Lower lobe of right lung (tissue), 2 donors: Measurements from ENCODE around the gene TMEM45B. TPM values are rescaled to one million over a fixed set of nuclear protein-coding genes. Genes with fewer than 3 reads are reported as not detected.
A peak's percentile ranks its signal among the peaks of the same experiment; 100 is the strongest.
"Not testable (repeated sequence)": the region's sequence is repeated elsewhere in the genome, so short reads cannot be mapped to it uniquely, and the experiment has no call there.

Experiments used
- ATAC-seq, 2 donors: fragments of 200-7000 bp; cut with Tn5 transposase; one replicate each; pipeline ENCODE4 v1.9.1; 2020 to 2022; ENCODE audit warnings: mild to moderate bottlenecking in 2 of 2, moderate library complexity in 2 of 2
- DNase-seq: peaks from one replicate; pipeline ENCODE4 v3.0.0-alpha.2; 2020
- H3K27ac ChIP-seq: fragments of 200-600 bp; one replicate; pipeline ENCODE4 v1.8.0; 2022
- H3K27me3 ChIP-seq: fragments of 200-600 bp; one replicate; pipeline ENCODE4 v1.8.0; 2022; ENCODE audit warnings: low read depth
- H3K36me3 ChIP-seq: fragments of 200-600 bp; one replicate; pipeline ENCODE4 v1.8.0; 2022; ENCODE audit warnings: mild to moderate bottlenecking
- H3K4me1 ChIP-seq: fragments of 200-600 bp; one replicate; pipeline ENCODE4 v1.8.0; 2022
- H3K4me3 ChIP-seq: fragments of 200-600 bp; one replicate; pipeline ENCODE4 v1.8.0; 2022; ENCODE audit warnings: mild to moderate bottlenecking
- H3K9me3 ChIP-seq: fragments of 200-600 bp; one replicate; pipeline ENCODE4 v1.8.0; 2022
- intact Hi-C: fragments of 100-400 bp; cut with DNase I; formaldehyde crosslinking; loops from one replicate; pipeline ENCODE4 v1.11.0; 2022
- total RNA-seq: library from RNA; stranded (reverse); fragmentation: NEBNext Ultra II Directional; extraction: Animal tissue kit (Norgen Biotek cat#: 25700); gene quantifications from one replicate; pipeline ENCODE4 v1.2.1, GENCODE V29; 2021
- TF ChIP-seq, protein P1 (sequence below): fragments of 200-600 bp; IDR thresholded peaks from one replicate; pipeline ENCODE4 v1.8.0; 2022; ENCODE audit warnings: antibody characterized with exemption, mild to moderate bottlenecking
- donor health status: DM: no; HTN: yes; CAD: no; lungs with severe emphysema.

TMEM45B gene
- total RNA-seq, 1 donor from 2014 or later, result 13.8 TPM

GRCh38 chr11:129770993-129771392, 44.7 kb upstream of the TMEM45B start:
- Histone ChIP-seq H3K4me3 (no peak overlapping the region), H3K27ac (no peak overlapping the region), H3K27me3 (no peaks in the 10 kb centered on the region), H3K9me3 (peaks cover 7% of the 10 kb centered on the region), H3K36me3 (no peaks in the 10 kb centered on the region), H3K4me1 (no peaks in the 10 kb centered on the region)
- intact Hi-C loops, result no loop called here
- DNase-seq, result no peak
- ATAC-seq, result no peak
- TF ChIP-seq, protein P1, sequence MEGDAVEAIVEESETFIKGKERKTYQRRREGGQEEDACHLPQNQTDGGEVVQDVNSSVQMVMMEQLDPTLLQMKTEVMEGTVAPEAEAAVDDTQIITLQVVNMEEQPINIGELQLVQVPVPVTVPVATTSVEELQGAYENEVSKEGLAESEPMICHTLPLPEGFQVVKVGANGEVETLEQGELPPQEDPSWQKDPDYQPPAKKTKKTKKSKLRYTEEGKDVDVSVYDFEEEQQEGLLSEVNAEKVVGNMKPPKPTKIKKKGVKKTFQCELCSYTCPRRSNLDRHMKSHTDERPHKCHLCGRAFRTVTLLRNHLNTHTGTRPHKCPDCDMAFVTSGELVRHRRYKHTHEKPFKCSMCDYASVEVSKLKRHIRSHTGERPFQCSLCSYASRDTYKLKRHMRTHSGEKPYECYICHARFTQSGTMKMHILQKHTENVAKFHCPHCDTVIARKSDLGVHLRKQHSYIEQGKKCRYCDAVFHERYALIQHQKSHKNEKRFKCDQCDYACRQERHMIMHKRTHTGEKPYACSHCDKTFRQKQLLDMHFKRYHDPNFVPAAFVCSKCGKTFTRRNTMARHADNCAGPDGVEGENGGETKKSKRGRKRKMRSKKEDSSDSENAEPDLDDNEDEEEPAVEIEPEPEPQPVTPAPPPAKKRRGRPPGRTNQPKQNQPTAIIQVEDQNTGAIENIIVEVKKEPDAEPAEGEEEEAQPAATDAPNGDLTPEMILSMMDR, result no peak

- H3K36me3 ChIP-seq, DNase-seq, H3K4me3 ChIP-seq, intact Hi-C loops, H3K4me1 ChIP-seq, H3K9me3 ChIP-seq, H3K27ac ChIP-seq, ATAC-seq, H3K27me3 ChIP-seq: not testable (repeated sequence)
These were observed 44.2 kb upstream of the TMEM45B start for GRCh38 chr11:129771456-129771855.

DNA sequence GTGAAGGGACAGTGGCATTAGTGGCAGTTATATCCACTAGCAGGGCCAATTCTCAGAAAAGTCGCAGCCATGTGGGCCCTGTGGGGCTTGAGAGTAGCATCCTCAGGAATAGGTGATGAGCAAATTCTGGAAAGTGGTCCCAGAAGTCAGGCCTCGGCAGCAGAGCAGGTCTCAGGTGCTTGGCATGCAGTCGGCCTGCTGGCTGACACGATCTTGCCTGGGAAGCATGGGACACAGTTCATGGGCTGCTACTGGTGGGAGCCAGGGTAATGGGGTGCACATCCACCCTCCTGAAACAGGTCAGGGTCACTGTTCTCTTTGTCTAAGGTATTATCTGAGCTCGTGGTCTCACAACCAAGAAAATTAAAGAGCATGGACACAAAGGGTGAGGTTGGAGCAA, 36.8 kb upstream of the TMEM45B start:
- Histone ChIP-seq H3K4me3 (no peak overlapping the region), H3K9me3 (no peaks in the 10 kb centered on the region), H3K27me3 (no peaks in the 10 kb centered on the region), H3K36me3 (no peaks in the 10 kb centered on the region), H3K27ac (no peak overlapping the region), H3K4me1 (no peaks in the 10 kb centered on the region)
- intact Hi-C loops, result no loop called here
- TF ChIP-seq, protein P1, result no peak
- DNase-seq (no peak), ATAC-seq (no peak)

GRCh38 chr11:129779342-129779741, 36.3 kb upstream of the TMEM45B start:
- ATAC-seq, result no peak
- Histone ChIP-seq H3K9me3 (no peaks in the 10 kb centered on the region), H3K4me3 (no peak overlapping the region), H3K4me1 (no peaks in the 10 kb centered on the region), H3K27me3 (no peaks in the 10 kb centered on the region), H3K27ac (no peak overlapping the region), H3K36me3 (no peaks in the 10 kb centered on the region)
- intact Hi-C loops, result no loop called here
- DNase-seq, result no peak
- TF ChIP-seq, protein P1, result no peak

- Histone ChIP-seq H3K27me3 (no peaks in the 10 kb centered on the region), H3K36me3 (no peaks in the 10 kb centered on the region), H3K4me3 (no peak overlapping the region), H3K9me3 (no peaks in the 10 kb centered on the region), H3K4me1 (no peaks in the 10 kb centered on the region), H3K27ac (no peak overlapping the region)
- intact Hi-C loops, result no loop called here
- ATAC-seq (peak; percentile 50 to 57), DNase-seq (no peak)
- TF ChIP-seq, protein P1, result peak; percentile 29
These were observed 30.1 kb upstream of the TMEM45B start for GRCh38 chr11:129785383-129786111.

DNA sequence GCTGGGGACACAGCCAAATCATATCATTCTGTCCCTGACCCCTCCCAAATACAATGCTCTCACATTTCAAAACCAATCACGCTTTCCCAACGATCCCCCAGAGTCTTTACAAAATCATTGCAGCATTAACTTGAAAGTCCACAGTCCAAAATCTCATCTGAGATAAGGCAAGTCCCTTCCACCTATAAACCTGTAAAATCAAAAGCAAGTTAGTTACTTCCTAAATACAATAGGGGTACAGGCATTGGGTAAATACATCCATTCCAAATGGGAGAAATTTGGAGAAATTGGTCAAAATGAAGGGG, 29.6 kb upstream of the TMEM45B start:
- H3K27ac ChIP-seq, DNase-seq, H3K4me1 ChIP-seq, intact Hi-C loops, H3K4me3 ChIP-seq, H3K27me3 ChIP-seq, ATAC-seq, H3K36me3 ChIP-seq, H3K9me3 ChIP-seq: not testable (repeated sequence)
